Measurements from ENCODE around the gene RASD2. TPM values are rescaled to one million over a fixed set of nuclear protein-coding genes. Genes with fewer than 3 reads are reported as not detected.

The RASD2 gene
- total RNA-seq, 3 donors from 2014 or later (not counting 1 experiment from before 2014, with no cell fraction given) = 0.20 to 0.64 (median 0.20) TPM

DNA sequence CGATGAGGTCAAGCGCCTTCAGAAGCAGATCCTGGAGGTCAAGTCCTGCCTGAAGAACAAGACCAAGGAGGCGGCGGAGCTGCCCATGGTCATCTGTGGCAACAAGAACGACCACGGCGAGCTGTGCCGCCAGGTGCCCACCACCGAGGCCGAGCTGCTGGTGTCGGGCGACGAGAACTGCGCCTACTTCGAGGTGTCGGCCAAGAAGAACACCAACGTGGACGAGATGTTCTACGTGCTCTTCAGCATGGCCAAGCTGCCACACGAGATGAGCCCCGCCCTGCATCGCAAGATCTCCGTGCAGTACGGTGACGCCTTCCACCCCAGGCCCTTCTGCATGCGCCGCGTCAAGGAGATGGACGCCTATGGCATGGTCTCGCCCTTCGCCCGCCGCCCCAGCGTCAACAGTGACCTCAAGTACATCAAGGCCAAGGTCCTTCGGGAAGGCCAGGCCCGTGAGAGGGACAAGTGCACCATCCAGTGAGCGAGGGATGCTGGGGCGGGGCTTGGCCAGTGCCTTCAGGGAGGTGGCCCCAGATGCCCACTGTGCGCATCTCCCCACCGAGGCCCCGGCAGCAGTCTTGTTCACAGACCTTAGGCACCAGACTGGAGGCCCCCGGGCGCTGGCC lies 11.0 kb downstream of the RASD2 start:
- WGBS (ENCODE audit: insufficient coverage) = 95% methylated on average over 43 of the region's 43 CpGs
- peaks cover 7 to 12% of the 10 kb centered on the region in 2 donors for H3K4me1 Mint-ChIP-seq
- H3K4me1 ChIP-seq (ENCODE audit: control insufficient read depth, insufficient read depth, low read length) = peaks cover 9% of the 10 kb centered on the region
- TF ChIP-seq, protein P1, sequence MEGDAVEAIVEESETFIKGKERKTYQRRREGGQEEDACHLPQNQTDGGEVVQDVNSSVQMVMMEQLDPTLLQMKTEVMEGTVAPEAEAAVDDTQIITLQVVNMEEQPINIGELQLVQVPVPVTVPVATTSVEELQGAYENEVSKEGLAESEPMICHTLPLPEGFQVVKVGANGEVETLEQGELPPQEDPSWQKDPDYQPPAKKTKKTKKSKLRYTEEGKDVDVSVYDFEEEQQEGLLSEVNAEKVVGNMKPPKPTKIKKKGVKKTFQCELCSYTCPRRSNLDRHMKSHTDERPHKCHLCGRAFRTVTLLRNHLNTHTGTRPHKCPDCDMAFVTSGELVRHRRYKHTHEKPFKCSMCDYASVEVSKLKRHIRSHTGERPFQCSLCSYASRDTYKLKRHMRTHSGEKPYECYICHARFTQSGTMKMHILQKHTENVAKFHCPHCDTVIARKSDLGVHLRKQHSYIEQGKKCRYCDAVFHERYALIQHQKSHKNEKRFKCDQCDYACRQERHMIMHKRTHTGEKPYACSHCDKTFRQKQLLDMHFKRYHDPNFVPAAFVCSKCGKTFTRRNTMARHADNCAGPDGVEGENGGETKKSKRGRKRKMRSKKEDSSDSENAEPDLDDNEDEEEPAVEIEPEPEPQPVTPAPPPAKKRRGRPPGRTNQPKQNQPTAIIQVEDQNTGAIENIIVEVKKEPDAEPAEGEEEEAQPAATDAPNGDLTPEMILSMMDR (IDR thresholded peaks at IDR 0.05) = no peak
- no peaks in the 10 kb centered on the region for H3K9me3 ChIP-seq (ENCODE audit: control insufficient read depth, insufficient read depth, low read length)
- H3K27me3 ChIP-seq (ENCODE audit: control insufficient read depth, insufficient read depth, low read length) = no peaks in the 10 kb centered on the region
- no peaks in the 10 kb centered on the region for H3K9me3 Mint-ChIP-seq
- no peak overlapping the region for H3K4me3 Mint-ChIP-seq
- DNase-seq (no peak), ATAC-seq (no peak)
- no peaks in the 10 kb centered on the region for H3K36me3 Mint-ChIP-seq
- H3K36me3 ChIP-seq (ENCODE audit: control insufficient read depth, insufficient read depth, low read length) = no peaks in the 10 kb centered on the region
- H3K27ac Mint-ChIP-seq = no peak overlapping the region
- no peak overlapping the region for H3K4me3 ChIP-seq (ENCODE audit: low read length)
- H3K27ac ChIP-seq (ENCODE audit: low read length) = no peak overlapping the region
- peaks cover 0 to 10% of the 10 kb centered on the region in 2 donors for H3K27me3 Mint-ChIP-seq (ENCODE audit: low read depth in 2 of 2)
- intact Hi-C loops (cut with micrococcal nuclease) = no loop called here

DNA sequence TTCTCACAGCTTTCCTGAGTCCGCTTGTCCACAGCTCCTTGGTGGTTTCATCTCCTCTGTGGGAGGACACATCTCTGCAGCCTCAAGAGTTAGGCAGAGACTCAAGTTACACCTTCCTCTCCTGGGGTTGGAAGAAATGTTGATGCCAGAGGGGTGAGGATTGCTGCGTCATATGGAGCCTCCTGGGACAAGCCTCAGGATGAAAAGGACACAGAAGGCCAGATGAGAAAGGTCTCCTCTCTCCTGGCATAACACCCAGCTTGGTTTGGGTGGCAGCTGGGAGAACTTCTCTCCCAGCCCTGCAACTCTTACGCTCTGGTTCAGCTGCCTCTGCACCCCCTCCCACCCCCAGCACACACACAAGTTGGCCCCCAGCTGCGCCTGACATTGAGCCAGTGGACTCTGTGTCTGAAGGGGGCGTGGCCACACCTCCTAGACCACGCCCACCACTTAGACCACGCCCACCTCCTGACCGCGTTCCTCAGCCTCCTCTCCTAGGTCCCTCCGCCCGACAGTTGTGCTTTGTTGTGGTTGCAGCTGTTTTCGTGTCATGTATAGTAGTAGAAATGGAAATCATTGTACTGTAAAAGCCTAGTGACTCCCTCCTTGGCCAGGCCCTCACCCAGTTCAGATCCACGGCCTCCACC lies 11.7 kb downstream of the RASD2 start:
- Mint-ChIP-seq H3K4me1 (peaks cover 7 to 12% of the 10 kb centered on the region in 2 donors), H3K27ac (peak overlapping the region in 1 of 2 donors; percentile 58), H3K27me3 (ENCODE audit: low read depth in 2 of 2) (peaks cover 0 to 10% of the 10 kb centered on the region in 2 donors), H3K36me3 (no peaks in the 10 kb centered on the region), H3K9me3 (no peaks in the 10 kb centered on the region), H3K4me3 (no peak overlapping the region)
- WGBS (ENCODE audit: insufficient coverage) = 36% methylated on average over 6 of the region's 13 CpGs
- Histone ChIP-seq H3K27me3 (ENCODE audit: control insufficient read depth, insufficient read depth, low read length) (no peaks in the 10 kb centered on the region), H3K9me3 (ENCODE audit: control insufficient read depth, insufficient read depth, low read length) (no peaks in the 10 kb centered on the region), H3K36me3 (ENCODE audit: control insufficient read depth, insufficient read depth, low read length) (no peaks in the 10 kb centered on the region), H3K4me1 (ENCODE audit: control insufficient read depth, insufficient read depth, low read length) (peaks cover 9% of the 10 kb centered on the region), H3K27ac (ENCODE audit: low read length) (no peak overlapping the region), H3K4me3 (ENCODE audit: low read length) (no peak overlapping the region)
- ATAC-seq (peak; percentile 58 to 85 (median 82)), DNase-seq (peak; percentile 48 to 91)
- intact Hi-C loops (cut with micrococcal nuclease) = no loop called here
- TF ChIP-seq, protein P1 (IDR thresholded peaks at IDR 0.05) = no peak

DNA sequence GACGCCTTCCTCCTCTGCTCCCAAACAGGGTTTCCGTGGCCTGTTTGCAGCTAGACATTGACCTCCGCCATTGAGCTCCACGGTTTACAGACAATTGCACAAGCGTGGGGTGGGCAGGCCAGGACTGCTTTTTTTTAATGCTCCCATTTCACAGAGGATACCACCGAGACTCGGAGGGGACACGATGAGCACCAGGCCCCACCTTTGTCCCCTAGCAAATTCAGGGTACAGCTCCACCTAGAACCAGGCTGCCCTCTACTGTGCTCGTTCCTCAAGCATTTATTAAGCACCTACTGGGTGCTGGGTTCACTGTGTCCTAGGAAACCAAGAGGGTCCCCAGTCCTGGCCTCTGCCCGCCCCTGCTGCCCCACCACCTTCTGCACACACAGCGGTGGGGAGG lies 12.2 kb downstream of the RASD2 start:
- H3K27ac ChIP-seq (ENCODE audit: low read length) = no peak overlapping the region
- Mint-ChIP-seq H3K9me3 (no peaks in the 10 kb centered on the region), H3K36me3 (no peaks in the 10 kb centered on the region), H3K27me3 (ENCODE audit: low read depth in 2 of 2) (peaks cover 0 to 10% of the 10 kb centered on the region in 2 donors), H3K27ac (peak overlapping the region in 1 of 2 donors; percentile 58), H3K4me1 (peaks cover 7 to 12% of the 10 kb centered on the region in 2 donors), H3K4me3 (no peak overlapping the region)
- no peaks in the 10 kb centered on the region for H3K9me3 ChIP-seq (ENCODE audit: control insufficient read depth, insufficient read depth, low read length)
- 84% methylated on average over 11 of the region's 11 CpGs for WGBS (ENCODE audit: insufficient coverage)
- TF ChIP-seq, protein P1 (IDR thresholded peaks at IDR 0.05) = no peak
- ATAC-seq (peak in 1 of 3 donors; percentile 4), DNase-seq (no peak)
- no peak overlapping the region for H3K4me3 ChIP-seq (ENCODE audit: low read length)
- H3K36me3 ChIP-seq (ENCODE audit: control insufficient read depth, insufficient read depth, low read length) = no peaks in the 10 kb centered on the region
- intact Hi-C loops (cut with micrococcal nuclease) = no loop called here
- peaks cover 9% of the 10 kb centered on the region for H3K4me1 ChIP-seq (ENCODE audit: control insufficient read depth, insufficient read depth, low read length)
- H3K27me3 ChIP-seq (ENCODE audit: control insufficient read depth, insufficient read depth, low read length) = no peaks in the 10 kb centered on the region

Measured in natural killer cell (primary cell).